Kidney (tissue), 14 donors: ENCODE data around the gene THSD4. TPM values are rescaled to one million over a fixed set of nuclear protein-coding genes. Genes with fewer than 3 reads are reported as not detected.
A peak's percentile ranks its signal among the peaks of the same experiment; 100 is the strongest.

Experiments
- DNase-seq, 5 donors: peaks; one replicate each; pipeline ENCODE4 v3.0.0-alpha.2; 2013 to 2020
- FAIRE-seq: peaks from 2 replicates; lab custom pipeline; 2012; peaks lifted over from hg19 to GRCh38; lab: Jason Lieb, UNC
- H3K27ac ChIP-seq, 2 donors: one replicate each; pipeline ENCODE4 v1.7.0; 2013; ENCODE audit warnings: low read depth in 2 of 2, low read length in 2 of 2, inconsistent platforms in 1 of 2
- H3K27me3 ChIP-seq: one replicate; pipeline ENCODE4 v1.7.1; 2013; ENCODE audit warnings: low read length, inconsistent platforms; ENCODE audit not compliant: control insufficient read depth, insufficient read depth
- H3K36me3 ChIP-seq, 3 donors: one replicate each; pipeline versions ENCODE4 v1.7.0 to v1.7.1; 2013; ENCODE audit warnings: low read length in 3 of 3, control low read depth in 1 of 3, inconsistent platforms in 1 of 3; ENCODE audit not compliant: insufficient read depth in 3 of 3, control insufficient read depth in 2 of 3
- H3K4me1 ChIP-seq, 3 donors: one replicate each; pipeline versions ENCODE4 v1.7.0 to v1.7.1; 2013; ENCODE audit warnings: low read length in 3 of 3, inconsistent platforms in 1 of 3, low read depth in 1 of 3; ENCODE audit not compliant: control insufficient read depth in 2 of 3, insufficient read depth in 2 of 3
- H3K4me3 ChIP-seq, 3 donors: one replicate each; pipeline versions ENCODE4 v1.7.0 to v1.8.1; 2013; ENCODE audit warnings: low read length in 3 of 3, control low read depth in 1 of 3, inconsistent platforms in 1 of 3
- H3K9ac ChIP-seq, 3 donors: one replicate each; pipeline versions ENCODE4 v1.7.0 to v1.7.1; 2013; ENCODE audit warnings: low read length in 3 of 3, control low read depth in 1 of 3, inconsistent platforms in 1 of 3
- H3K9me3 ChIP-seq, 3 donors: one replicate each; pipeline versions ENCODE4 v1.7.0 to v1.7.1; 2013; ENCODE audit warnings: low read length in 3 of 3, control low read depth in 1 of 3, inconsistent platforms in 1 of 3; ENCODE audit not compliant: control insufficient read depth in 2 of 3, insufficient read depth in 1 of 3
- intact Hi-C: fragments of 100-400 bp; cut with DNase I; formaldehyde crosslinking; loops from one replicate; pipeline ENCODE4 v1.11.1; 2022
- polyA plus RNA-seq: library from polyadenylated mRNA; stranded (reverse); fragments of 350-450 nt; fragmentation: Illumina TruSeq; extraction: RNeasy Lipid Tissue Mini Kit (QIAGEN cat#74804); gene quantifications from one replicate; pipeline ENCODE4 v1.2.3, GENCODE V29; 2014; ENCODE audit warnings: low read depth, low replicate concordance; ENCODE audit not compliant: insufficient read depth
- total RNA-seq: library from RNA; stranded (reverse); fragmentation: NEBNext Ultra II Directional; extraction: Animal tissue kit (Norgen Biotek cat#: 25700); gene quantifications from one replicate; pipeline ENCODE4 v1.2.1, GENCODE V29; 2021
- TF ChIP-seq, protein P1 (sequence below): IDR thresholded peaks from 3 replicates; pipeline ENCODE4 v1.5.1; 2012; ENCODE audit warnings: mild to moderate bottlenecking, moderate library complexity, borderline replicate concordance; ENCODE audit not compliant: insufficient read depth; ENCODE audit errors: extremely low read depth
- donor health status: control.
- donor health status: control.
- donor health status: control.
- donor health status: control.
- donor health status: control.
- donor health status: DM: yes; HTN: yes; CAD: no.
- donor health status: Normal renal cell carcinoma (clear cell type).

The THSD4 gene
- total and polyA plus RNA-seq, 2 donors from 2014 or later, result 9.4 to 36.3 TPM

DNA sequence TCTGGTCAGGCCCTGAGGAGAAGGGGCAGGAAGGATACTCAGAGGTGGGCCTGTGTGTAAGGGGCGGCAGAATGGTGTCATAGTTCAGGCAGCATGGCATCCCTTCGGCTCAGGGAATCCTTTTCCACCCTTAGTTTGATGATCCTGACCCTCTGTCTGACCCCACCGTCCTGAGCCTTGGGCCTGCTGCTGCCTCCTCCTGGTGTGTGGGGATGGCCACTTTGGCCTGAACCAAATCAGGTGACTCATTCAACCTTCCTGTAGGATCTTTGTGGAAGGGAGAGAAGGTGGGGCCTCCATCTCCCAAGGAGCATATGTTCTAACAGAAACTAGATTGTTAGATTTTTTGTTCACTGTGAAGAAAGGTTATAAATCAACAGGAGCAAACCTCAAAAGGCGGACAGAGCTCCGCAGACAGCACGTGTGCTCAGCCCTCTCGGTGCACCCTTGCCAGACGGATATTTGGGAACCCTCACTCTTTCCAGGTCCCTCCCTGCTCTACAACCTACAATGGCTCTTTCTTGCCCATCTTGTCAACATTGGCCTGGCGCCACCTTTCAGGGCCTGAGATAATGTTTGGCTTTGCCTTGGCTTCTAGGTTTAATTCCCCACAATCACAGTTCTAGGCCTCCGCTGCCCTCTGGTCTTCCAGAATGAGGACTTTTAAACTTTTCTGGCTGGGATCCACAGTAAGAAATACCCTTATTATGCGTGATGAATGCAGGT, 21.7 kb downstream of the THSD4 start:
- H3K27me3 ChIP-seq, result no peaks in the 10 kb centered on the region
- intact Hi-C loops, result no loop called here
- H3K27ac ChIP-seq, result peak overlapping the region in 1 of 2 donors; percentile 19
- DNase-seq (no peak), FAIRE-seq (no peak)
- H3K4me3 ChIP-seq, result no peak overlapping the region
- peaks cover 4 to 26% (median 22%) of the 10 kb centered on the region in 3 donors for H3K4me1 ChIP-seq
- no peaks in the 10 kb centered on the region for H3K9me3 ChIP-seq
- H3K36me3 ChIP-seq, result no peaks in the 10 kb centered on the region
- TF ChIP-seq, protein P1, sequence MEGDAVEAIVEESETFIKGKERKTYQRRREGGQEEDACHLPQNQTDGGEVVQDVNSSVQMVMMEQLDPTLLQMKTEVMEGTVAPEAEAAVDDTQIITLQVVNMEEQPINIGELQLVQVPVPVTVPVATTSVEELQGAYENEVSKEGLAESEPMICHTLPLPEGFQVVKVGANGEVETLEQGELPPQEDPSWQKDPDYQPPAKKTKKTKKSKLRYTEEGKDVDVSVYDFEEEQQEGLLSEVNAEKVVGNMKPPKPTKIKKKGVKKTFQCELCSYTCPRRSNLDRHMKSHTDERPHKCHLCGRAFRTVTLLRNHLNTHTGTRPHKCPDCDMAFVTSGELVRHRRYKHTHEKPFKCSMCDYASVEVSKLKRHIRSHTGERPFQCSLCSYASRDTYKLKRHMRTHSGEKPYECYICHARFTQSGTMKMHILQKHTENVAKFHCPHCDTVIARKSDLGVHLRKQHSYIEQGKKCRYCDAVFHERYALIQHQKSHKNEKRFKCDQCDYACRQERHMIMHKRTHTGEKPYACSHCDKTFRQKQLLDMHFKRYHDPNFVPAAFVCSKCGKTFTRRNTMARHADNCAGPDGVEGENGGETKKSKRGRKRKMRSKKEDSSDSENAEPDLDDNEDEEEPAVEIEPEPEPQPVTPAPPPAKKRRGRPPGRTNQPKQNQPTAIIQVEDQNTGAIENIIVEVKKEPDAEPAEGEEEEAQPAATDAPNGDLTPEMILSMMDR, result no peak
- no peak overlapping the region for H3K9ac ChIP-seq

DNA sequence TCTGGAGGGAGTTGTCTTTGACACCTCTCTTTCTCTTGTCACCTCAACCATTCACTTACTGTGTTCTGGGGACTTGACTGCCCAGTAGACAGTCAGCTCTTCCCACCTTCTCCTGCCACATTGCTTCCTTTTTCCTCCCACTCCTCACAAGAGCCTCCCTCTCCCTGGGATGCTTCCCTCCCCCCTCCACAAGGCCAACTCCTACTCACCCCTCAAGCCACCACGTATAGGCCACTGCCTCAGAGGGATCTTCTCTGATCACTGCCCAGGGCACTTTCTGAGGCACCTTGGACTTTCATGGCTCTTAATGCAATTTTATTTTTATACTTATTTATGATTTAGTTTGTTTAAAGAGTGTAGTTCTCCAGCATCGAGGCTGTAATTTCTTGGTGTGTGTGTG, 23.2 kb downstream of the THSD4 start:
- TF ChIP-seq, protein P1, result no peak
- Histone ChIP-seq H3K9ac (no peak overlapping the region), H3K36me3 (no peaks in the 10 kb centered on the region), H3K4me1 (peaks cover 4 to 18% (median 16%) of the 10 kb centered on the region in 3 donors), H3K4me3 (no peak overlapping the region), H3K27ac (no peak overlapping the region), H3K27me3 (no peaks in the 10 kb centered on the region), H3K9me3 (no peaks in the 10 kb centered on the region)
- DNase-seq (no peak), FAIRE-seq (no peak)
- intact Hi-C loops, result no loop called here

DNA sequence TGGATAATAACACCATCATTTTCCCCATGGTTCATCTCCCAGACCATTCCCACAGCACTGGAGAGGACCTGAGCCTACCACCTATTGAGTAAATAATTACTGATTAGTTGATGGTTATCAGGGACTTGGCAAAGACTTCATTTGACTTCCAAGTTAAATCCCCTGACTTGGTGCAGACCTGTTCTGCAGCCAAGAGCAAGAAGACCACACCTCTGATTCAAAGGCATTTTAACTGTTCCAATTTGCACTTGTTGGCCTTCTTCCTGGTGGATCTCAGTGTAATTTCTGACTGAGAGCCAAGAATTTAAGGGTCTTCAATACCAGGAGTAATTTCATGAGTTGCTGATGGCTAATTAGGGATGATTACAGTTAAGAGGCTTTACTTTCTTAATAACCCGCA, 24.0 kb downstream of the THSD4 start:
- Histone ChIP-seq H3K36me3 (no peaks in the 10 kb centered on the region), H3K27ac (no peak overlapping the region), H3K27me3 (no peaks in the 10 kb centered on the region), H3K9me3 (no peaks in the 10 kb centered on the region), H3K4me3 (no peak overlapping the region), H3K9ac (no peak overlapping the region), H3K4me1 (peaks cover 0 to 14% (median 12%) of the 10 kb centered on the region in 3 donors)
- FAIRE-seq (no peak), DNase-seq (no peak)
- intact Hi-C loops, result no loop called here
- TF ChIP-seq, protein P1, result no peak
